ENCODE results near the gene ZNF408.

Gene ZNF408

GRCh38 chr11:46729110-46730027, 28.5 kb downstream of the ZNF408 start:
- DNase-seq: no peak

DNA sequence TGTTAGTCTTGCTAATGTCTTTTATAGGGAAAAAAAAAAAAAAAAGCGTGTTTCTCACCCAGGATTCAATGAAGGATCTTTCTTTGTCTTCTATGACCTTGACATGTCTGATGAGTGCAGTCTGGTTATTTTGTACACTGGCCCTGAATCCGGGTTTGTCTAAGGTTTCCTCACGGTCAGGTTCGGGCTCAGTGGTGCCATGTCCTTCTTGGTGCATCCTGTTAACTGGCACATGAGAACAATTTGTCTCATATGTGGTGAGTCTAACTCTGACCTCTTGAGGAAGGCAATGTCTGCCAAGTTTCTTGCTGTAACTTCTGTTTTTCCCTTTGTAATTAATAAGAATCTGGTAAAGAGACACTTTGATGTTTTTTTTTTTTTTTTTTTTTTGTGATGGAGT, 30.7 kb downstream of the ZNF408 start:
- DNase-seq: no peak

DNA sequence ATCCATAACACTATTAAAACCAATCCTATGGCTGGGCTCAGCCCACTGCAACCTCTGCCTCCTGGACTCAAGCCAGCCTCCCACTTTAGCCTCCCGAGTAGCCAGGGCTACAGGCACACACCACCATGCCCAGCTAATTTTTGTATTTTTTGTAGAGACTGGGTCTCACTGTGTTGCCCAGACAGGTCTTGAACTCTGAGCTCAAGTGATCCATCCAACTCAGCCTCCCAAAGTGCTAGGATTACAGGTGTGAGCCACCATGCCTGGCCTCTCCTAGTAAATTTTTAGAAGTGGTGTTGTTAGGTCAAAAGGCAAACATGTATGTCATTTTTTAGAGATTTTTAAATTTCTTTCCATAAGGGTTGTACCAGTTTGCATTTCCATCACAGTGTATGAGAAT, 32.4 kb downstream of the ZNF408 start:
- DNase-seq: no peak

- no peak for DNase-seq
Observed at GRCh38 chr11:46736146-46736545, 35.3 kb downstream of the ZNF408 start.

GRCh38 chr11:46736615-46737014, 35.8 kb downstream of the ZNF408 start:
- DNase-seq: no peak

DNA sequence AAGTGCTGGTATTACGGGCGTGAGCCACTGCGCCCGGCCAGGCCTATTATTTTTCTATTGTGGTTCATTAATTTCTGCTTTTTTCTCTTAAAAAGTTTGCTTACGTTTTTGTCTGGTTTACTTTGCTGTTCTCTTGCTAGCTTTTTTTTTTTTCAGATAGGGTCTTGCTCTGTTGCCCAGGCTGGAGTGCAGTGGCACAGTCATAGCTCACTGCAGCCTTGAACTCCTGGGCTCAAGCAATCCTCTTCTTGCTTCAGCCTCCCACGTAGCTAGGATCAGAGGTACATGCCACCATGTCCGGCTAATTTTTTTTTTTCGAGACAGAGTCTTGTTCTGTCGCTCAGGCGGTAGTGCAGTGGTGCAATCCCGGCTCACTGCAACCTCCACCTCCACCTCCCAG, 36.9 kb downstream of the ZNF408 start:
- no peak for DNase-seq

GRCh38 chr11:46738887-46739286, 38.1 kb downstream of the ZNF408 start:
- no peak for DNase-seq

DNA sequence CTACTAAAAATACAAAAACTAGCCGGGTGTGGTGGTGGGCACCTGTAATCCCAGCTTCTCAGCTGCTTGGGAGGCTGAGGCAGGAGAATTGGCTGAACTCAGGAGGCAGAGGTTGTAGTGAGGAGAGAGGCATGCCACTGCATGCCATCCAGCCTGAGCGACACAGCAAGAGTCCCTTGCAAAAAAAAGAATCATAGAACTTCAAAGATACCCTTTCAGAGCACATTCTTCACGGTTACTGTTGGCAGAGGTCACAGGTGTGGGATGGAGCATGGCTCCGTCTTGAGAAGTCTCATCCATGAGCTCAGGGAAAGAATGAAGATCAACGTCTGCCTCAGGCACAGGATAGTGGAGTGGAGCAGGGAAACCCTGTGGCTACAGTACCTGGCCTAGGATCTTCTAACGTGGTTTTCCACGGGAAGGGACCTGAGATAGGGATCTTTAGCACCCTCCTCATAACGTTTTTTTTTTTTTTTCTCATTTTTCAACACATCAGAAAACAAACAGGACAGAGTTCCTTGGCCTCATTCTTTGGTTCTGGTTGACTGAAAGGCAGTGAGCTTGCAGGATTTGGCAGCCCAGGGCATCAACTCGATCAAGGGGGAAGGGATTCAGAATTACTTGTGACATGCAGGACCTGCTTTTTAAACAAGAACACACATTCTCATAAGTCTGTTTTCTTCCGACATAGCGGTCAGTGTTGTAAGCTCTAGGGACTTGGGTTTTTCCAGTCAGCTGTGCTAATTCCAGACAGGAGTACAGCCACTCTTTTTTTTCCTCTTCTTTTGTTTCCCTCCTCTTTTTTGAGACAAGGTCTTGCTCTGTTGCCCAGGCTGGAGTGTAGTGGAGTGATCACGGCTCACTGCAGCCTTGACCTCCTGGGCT, 41.0 kb downstream of the ZNF408 start:
- no peak for DNase-seq

DNA sequence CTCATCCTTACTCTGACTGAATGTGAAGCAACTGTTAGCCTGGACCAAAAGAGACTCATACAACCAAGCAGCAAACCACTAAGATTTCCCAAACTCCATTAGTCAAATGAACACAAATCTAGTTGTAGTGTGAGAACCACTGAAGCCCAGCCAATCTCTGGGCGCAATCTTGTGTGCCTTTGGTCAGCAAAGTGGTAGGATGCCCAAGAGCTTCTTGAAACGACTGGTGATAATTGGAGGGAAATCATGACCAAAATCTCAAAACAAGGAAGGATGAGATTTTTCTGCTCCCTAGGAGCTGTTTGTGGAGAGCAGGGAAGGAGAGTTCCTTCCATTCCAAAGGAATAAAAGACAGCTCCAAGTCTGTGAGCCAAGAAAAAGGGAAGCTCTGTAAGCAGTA, 42.2 kb downstream of the ZNF408 start:
- no peak for DNase-seq

DNA sequence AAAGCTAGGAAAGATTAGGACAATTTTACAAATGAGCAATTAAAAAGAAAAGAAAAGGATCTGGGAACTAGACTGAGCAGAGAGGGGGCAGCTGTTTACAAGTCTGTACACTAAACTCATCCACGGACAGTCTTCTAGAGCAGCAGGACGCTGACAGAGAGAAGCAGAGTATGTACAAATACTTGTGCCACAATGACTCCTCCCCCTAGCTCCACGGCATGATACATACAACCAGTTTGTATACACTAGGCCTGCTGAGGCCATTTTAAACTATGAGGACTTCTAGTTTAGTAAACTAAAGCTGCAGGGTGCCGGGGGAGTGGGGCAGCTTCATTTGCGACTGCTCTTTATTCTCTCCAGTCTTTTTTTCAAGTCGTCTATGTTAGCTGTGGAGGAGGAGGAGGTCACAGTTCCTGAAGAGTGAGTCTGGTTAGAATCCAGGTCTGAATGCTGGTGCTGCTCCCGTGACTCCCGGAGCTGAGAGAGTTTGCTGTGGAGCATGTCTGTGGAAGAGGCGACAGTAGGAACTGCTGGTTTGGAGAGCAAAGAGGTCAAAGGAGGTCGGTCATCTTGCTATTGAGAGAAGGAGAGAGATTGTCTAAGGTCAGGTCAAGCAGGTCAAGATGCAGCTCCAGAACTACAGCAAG, 43.0 kb downstream of the ZNF408 start:
- no peak for DNase-seq

DNA sequence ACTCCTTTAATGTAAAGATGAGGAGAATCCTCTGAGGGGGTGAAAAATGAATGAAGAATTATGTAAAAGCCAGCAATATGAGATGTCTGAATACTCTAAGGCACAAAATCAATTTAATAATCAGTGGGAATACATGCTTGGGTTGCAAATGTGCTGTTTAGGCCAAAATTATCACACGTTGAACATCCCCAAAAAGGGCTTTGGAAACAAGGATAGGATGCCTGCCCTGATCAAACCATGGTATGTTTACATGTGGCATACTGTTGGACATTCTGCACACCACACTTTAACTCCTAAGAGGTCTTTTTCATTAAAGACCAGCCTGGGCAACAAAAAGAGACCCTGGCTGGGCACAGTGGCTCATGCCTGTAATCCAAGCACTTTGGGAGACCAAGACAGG, 44.5 kb downstream of the ZNF408 start:
- no peak for DNase-seq

- no peak for DNase-seq
Observed at GRCh38 chr11:46745995-46746394, 45.2 kb downstream of the ZNF408 start.

DNA sequence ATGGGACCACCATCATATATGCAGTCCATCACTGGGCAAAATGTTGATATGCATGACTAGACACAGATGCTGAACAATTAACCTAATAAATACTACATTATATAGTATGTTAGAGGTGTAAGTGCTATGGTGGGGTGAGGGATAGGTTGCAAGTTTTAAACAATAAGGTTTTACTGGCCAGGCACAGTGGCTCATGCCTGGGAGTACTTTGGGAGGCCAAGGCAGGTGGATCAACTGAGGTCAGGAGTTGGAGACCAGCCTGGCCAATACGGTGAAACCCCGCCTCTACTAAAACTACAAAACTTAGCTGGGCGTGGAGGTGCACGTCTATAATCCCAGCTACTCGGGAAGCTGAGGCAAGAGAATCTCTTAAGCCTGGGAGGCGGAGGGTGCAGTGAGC, 46.3 kb downstream of the ZNF408 start:
- no peak for DNase-seq

Data from activated CD4-positive, alpha-beta T cell treated with anti-CD3 and anti-CD28 coated beads, Interleukin-2, amount 50 U/mL, for 1 hour (primary cell).